ENCODE data around the gene DCAF8. TPM values are rescaled to one million over a fixed set of nuclear protein-coding genes. Genes with fewer than 3 reads are reported as not detected.

The DCAF8 gene
- total RNA-seq, 1 experiment from 2014 or later, result 86.5 TPM

GRCh38 chr1:160171354-160171753, 91.0 kb downstream of the DCAF8 start:
- DNase-seq (ENCODE audit: low spot score), result peak; percentile 78

GRCh38 chr1:160169553-160170399, 92.6 kb downstream of the DCAF8 start:
- no peak for DNase-seq (ENCODE audit: low spot score)

- DNase-seq (ENCODE audit: low spot score), result no peak
Measured at GRCh38 chr1:160168609-160169369, 93.6 kb downstream of the DCAF8 start.

GRCh38 chr1:160168016-160168415, 94.3 kb downstream of the DCAF8 start:
- DNase-seq (ENCODE audit: low spot score), result no peak

GRCh38 chr1:160167580-160167979, 94.8 kb downstream of the DCAF8 start:
- DNase-seq (ENCODE audit: low spot score), result peak; percentile 57

- DNase-seq (ENCODE audit: low spot score), result no peak
Measured at GRCh38 chr1:160167056-160167455, 95.3 kb downstream of the DCAF8 start.

- no peak for DNase-seq (ENCODE audit: low spot score)
Measured at GRCh38 chr1:160166166-160166868, 96.0 kb downstream of the DCAF8 start.

Other genes with a start within 250 kb of the DCAF8 start
- gene PIGM, start 230.6 kb downstream of the DCAF8 start, total RNA-seq (2014; rRNA removed; shearing (Covaris generic)), result 11.4 and 12.8 TPM in 2 replicates
- not detected in 2 replicates for gene KCNJ10, start 192.4 kb downstream of the DCAF8 start, total RNA-seq (2014; rRNA removed; shearing (Covaris generic))
- gene KCNJ9, start 181.0 kb downstream of the DCAF8 start, total RNA-seq (2014; rRNA removed; shearing (Covaris generic)), result not detected in 2 replicates
- gene IGSF8, start 163.9 kb downstream of the DCAF8 start, total RNA-seq (2014; rRNA removed; shearing (Covaris generic)), result 34.2 and 36.6 TPM in 2 replicates
- gene ATP1A2, start 146.8 kb downstream of the DCAF8 start, total RNA-seq (2014; rRNA removed; shearing (Covaris generic)), result 0.22 and 0.84 TPM in 2 replicates
- not detected in 2 replicates for gene ATP1A4, start 110.9 kb downstream of the DCAF8 start, total RNA-seq (2014; rRNA removed; shearing (Covaris generic))
- gene CASQ1, start 72.0 kb downstream of the DCAF8 start, total RNA-seq (2014; rRNA removed; shearing (Covaris generic)), result 0.22 and 0.60 TPM in 2 replicates
- 194 and 307 TPM in 2 replicates for gene PEA15, start 57.2 kb downstream of the DCAF8 start, total RNA-seq (2014; rRNA removed; shearing (Covaris generic))
- gene PEX19, start 22.6 kb upstream of the DCAF8 start, total RNA-seq (2014; rRNA removed; shearing (Covaris generic)), result 70.3 and 102 TPM in 2 replicates
- gene COPA, start 80.7 kb upstream of the DCAF8 start, total RNA-seq (2014; rRNA removed; shearing (Covaris generic)), result 243 and 261 TPM in 2 replicates
- gene NCSTN, start 80.8 kb upstream of the DCAF8 start, total RNA-seq (2014; rRNA removed; shearing (Covaris generic)), result 103 and 111 TPM in 2 replicates
- gene NHLH1, start 104.5 kb upstream of the DCAF8 start, total RNA-seq (2014; rRNA removed; shearing (Covaris generic)), result not detected in 2 replicates
- gene VANGL2, start 138.0 kb upstream of the DCAF8 start, total RNA-seq (2014; rRNA removed; shearing (Covaris generic)), result 5.7 and 6.3 TPM in 2 replicates

Data from A172 (cell line).